GM03348 (cell line): ENCODE data around the gene SNAI3.
"Not testable (repeated sequence)": the region's sequence is repeated elsewhere in the genome, so short reads cannot be mapped to it uniquely, and the experiment has no call there.

Experiments
- DNase-seq: peaks from one replicate; pipeline ENCODE4 v3.0.0; 2012; ENCODE audit warnings: low spot score

SNAI3 gene

DNA sequence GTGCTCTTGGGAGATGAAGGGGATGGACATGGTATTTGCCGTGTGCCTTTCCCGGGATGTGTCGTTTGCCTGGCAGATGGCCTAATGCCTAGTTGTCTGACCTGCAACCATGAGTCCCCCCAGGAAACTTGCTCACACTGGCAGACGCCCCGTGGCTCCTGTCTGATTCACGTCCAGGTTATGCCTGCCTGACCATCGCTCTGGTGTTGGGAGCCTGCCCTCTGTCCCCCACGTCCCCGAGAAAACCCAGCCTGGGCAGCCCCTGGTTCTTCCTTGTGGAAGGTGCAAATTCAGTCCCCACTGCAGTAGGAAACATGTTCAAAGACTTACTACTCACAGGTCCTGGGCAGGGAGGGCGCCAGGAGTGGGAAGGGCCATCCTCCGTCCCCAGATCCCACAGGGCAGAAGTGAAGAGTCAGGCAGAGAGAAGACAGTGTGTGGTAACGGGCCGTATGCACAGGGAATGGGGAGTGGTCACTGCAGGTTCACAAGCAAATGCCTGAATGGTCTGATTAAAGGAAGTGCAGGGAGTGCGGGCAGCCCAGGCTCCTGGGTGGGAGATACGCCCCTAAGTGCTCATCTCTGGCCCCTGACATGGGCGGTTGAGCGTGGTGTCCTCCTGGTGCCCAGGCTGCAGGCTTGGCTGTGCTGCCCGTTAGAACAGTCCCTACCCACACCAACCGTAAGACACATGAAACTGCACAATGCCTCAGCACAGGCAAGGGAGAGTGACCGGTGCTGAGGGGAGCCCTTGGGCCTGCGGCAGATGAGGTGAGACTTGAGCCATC is 4.2 kb upstream of the SNAI3 start:
- no peak for DNase-seq

DNA sequence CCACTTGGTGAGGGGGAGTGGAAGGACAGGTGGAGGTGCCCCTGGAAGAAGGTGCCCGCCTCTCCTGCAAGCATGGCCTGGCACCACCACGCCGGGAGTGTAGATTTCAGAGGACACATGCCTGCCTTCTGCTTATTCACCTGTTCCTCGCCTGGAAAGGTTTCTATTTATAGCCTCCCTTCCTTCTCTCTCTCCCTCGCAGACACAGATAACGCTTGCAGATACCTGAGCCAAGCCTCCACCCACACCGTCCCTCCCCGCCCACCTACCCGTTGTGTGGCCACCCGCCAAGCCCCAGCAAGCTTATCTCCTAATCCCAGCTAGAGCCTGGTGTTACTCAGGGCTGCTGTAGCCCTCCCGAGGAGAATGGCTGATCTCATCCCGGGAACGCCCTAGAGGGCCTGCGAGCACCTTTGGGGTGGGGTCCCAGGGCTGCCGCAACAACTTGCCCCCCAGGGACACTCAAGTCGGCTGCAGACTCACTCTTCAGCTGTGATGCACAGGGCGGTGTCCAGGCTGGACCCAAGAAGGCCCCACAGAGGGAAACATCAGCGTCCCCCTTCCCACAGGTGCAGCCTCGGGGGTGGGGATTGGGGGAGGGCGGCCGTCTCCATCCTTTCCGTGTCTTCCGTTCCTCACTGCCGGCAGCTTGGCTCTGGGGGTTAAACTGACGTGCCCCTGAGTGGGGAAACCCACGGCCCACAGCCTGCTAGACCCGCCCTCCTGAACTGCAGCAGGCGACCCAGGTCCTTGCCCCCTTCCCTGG is 1.9 kb upstream of the SNAI3 start:
- DNase-seq = no peak

DNA sequence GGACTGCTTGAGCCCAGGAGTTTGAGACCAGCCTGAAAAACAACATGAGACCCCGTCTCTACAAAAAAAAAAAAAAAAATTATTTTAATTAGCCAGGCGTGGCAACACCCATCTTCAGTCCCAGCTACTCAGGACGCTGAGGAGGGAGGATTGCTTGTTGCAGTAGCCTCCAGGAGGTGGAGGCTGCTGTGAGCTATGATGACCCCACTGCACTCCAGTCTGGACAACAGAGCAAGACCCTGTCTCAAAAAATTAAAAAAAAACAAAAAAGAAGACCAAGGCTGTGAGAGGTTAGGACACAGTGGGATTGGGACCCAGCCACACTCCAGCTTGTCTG is 1.3 kb upstream of the SNAI3 start:
- no peak for DNase-seq

DNA sequence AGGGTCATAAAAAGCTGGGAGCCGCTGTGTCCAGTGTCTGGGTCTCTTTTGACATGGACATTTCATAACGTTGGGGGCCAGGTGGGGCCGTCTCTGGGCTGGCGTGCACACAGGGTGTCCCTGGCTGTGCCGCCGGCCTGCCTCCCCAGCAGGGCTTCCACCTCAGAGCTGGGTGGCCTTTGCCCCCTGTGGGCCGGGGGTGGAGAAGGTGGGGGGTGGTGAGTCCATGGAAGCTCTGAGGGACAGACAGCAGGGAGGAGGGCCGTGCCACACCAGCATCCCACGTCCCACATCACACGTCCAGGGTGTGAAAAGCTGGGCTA is 908 bp upstream of the SNAI3 start:
- DNase-seq = no peak

DNA sequence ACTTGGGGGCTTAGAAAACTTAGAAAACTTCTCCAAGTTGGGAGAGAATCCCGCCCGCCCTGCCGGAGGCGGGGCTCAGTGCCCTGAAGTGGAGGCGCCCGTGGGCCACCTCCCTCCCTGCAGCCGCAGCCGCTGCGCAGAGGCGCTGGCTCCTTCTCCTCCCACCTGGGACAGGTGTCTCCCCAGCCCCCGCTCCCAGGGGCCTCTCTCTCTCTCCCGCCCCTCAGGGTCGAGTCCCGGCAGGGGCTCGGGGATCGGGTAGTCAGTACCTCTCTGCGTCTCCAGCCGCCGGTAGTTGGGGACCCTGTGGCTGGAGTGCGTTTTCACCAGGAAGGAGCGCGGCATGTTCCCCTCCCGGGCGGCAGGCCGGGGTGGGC is 257 bp downstream of the SNAI3 start:
- peak; percentile 53 for DNase-seq

DNA sequence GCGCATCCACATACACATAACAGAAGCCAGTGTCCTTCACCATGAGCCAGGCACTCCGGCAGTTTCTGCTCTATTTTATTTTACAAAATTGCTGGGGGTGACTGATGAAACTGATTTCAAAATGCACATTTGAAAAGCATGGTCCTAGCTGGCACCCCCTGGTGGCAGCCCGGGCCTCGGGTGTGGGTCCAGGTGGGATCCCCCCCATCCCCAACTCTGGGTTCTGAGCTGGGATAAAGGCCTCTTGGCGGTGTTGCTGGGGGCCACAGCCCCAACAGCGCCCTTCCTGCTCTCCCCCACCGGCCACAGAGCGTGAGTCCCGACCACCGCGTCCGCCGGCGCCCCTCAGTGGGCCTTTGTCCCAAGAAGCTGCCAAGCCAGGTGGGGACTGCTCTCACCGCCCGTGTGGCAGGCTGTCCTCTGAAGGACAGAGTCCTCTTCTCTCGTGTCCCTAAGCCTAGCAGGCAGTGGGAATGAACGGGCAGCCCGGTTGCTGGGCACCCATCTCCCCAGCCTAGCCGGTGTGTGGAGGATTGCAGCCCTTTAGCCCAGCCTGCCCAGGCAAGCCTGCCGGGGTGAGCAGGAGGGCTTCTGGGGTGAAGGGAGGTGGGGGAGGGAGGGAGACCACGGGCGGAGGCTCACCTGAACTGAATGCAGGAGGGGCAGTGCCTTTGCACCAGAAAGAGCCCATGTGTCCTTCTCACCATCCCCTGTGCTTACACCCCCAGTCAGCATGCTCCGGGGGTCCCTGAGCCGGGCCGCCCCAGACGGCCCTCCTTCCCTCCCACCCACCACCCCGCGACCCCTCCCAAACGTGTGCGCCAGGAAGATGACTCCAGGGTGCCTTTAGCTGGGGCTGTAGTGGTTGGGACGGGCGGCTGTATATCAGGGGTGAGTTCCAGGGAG is 898 bp downstream of the SNAI3 start:
- peak; percentile 88 for DNase-seq

DNA sequence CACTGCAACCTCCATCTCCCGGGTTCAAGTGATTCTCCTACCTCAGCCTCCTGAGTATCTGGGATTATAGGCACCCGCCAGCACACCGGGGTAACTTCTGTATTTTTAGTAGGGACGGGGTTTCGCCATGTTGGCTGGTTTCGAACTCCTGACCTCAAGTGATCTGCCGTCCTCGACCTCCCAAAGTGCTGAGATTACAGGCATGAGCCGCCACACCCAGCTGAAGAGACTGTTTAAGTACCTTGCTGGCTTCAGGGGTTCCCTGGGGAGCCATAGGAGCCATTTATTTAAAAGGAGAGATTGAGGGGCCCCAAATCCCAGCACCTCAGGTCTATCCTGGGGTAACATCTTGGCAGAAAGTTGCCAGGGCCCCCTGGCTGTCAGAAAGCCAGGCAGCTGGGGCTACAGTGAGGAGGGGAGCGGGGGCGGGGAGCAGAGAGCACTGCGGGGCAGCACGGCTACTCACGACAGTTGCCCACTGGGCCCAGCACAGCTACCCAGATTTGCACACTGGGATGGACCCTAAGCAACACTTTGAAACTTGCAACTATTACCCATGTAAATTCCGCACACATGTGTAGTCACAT is 1.6 kb downstream of the SNAI3 start:
- DNase-seq = no peak

DNA sequence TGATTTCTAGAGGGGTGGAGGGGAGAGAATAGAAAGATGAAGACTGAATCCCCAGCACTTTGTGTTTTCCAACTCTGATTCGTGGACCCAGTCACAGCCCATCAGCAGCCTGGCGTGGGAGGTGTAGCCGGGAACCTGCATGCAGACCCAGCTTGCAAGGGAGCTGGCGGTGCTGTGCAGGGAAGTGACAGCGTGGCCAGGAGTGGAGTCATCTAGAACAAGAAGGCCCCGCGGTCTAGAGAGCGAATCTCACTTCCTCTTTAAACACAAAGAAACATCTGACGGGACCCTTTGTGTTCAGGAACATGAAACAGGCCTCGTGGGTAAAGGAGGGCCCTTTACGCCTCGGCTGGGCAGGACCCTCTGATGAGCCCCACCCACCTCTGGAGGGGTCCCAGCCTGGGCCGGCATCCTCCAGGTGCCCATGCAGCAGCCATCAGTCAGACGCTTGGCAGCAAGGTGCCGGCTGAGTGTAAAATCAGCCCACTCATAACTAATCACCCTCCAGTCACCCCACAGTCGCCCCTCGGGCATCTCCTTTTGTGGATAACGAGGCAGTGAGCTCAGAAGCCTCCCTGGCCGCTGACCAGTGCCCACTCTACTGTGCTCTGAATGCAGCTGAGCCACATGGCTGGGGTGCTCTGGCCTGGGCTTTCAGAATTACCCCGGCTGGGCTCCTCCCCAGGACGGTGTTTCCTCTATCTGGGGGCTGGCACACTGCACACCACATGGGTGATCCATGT is 4.4 kb downstream of the SNAI3 start:
- no peak for DNase-seq

DNA sequence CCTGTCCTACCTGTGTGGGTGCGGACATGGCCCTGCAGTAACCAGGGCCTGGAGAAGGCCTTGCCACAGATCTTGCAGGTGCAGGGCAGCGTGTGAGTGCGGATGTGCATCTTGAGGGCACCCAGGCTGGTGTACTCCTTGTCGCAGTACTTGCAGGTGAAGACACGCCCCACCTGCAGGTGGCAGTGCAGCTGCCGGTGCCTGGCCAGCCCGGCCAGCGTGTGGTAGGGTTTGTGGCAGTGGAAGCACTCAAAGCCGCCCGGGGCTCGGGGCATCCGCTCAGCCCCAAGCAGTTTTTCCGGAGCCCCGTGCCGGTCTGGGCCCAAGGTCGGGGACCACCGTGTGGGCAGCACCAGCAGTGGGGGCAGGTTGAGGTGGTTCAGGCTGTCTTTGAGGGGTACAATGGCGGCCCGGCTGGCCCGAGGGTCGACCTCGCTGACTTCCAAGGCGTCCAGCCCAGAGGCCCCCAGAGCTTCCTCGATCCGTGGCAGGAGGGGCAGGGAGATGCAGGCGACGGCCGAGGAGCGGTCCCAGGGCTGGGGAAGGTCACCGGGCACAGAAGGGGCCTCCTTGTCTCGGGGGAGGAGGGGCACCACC is 5.1 kb downstream of the SNAI3 start:
- DNase-seq = no peak

DNA sequence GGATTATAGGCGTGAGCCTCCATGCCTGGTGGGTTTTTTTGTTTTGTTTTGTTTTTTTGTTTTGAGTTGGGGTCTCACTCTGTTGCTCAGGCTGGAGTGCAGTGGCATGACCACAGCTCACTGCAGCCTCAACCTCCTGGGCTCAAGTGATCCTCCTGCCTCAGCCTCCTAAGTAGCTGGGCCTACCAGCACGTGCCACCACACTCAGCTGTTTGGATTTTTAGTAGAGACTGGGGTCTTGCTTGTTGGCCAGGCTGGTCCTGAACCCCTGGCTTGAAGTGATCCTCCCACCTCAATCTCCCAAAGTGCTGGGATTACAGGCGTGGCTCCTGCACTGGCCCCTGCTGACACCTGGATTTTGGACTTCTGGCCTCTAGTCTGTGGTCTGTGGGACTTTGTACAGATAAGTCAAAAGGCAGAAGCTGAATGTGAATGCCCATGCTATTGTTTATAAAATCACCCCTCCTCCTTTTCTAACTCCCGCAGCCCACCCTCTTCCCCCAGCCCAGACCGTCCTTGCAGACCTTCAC is 5.7 kb downstream of the SNAI3 start:
- DNase-seq = no peak

DNA sequence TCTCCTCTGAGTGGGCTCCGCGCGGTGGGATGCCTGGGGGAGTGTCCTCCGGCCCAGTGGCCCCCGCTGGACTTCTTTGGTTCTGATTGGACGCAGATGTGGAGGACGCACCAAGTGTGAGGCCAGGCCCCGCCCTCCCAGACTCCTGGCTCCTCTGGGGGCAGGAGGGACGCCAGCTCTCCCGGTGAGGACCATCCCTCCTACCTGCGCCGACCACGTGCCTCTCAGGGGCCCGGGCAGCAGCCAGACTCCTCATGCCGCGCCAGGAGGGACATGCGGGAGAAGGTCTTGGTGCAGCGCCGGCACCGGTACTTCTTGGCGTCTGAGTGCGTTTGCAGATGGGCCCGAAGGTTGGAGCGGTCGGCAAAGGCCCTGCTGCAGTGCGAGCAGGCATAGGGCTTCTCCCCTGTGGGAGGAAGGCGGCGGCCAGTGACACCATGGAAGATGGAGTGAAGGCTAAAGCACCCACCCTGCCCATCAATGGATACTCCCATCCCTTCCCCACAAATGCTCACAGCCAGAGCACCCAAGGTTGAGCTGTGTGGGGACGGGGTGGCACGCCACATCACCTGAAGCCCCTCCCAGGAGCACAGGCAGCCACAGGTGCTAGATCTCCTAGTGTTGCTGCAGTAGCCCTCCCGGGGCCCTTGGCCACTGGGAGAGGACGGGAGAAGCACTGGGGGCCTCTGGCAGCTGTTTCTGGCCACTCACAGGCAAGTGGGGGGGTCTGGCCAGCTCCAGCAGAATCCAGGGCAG is 7.9 kb downstream of the SNAI3 start:
- DNase-seq = no peak

DNA sequence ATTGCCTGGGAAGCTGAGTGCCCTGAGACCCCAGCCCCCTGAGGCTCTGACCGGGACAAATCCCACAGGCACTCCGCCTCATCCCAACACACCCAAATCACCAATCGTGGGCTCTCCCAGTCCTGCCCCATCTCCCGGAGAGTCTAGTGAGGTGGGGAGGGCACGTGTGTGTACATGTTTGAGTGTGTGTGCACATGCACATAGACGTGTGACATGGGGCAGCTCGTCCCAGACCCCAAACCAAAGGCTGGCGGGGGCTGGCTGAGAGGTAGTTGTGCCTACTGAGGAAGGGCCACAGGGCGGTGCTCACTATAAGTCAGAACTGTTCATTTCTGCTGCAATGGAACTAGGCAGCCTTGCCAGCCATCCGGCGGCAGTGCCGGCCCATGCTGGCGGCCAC is 8.6 kb downstream of the SNAI3 start:
- DNase-seq = no peak

DNA sequence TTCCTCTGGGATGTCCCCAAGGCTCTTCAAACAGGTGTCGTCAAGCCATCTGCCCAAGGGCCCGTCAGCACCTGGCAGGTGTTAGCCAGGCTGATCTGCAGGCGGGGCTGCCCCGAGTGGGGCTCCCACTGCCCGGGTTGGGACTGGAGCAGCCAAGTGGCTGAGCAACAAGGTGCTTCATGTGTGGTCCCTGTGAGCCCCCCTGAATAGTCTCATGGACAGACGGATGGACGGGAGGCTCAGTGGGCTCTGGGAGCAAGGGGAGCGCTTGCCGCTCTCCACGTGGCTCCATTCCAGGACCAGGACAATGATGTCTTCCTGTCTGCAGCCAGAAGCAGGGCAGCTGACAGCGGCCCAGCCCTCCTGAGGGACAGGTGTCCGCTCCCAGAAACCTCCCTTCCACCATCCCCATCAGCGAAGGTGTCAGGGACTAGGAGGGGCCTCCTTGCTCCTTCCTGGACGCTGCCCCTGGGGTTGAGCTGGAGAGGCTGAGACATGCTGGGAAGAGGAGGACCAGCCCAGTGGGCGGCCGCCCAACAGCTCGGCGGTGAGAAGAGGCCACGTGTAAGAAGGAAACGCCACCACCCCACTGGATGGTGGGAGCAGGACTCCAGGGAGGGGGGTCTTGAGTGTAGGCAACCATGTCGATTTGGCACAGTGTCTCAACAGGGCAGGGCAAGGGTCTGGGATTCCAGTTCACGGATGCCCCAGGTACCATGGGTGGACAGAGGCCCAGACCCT is 9.6 kb downstream of the SNAI3 start:
- no peak for DNase-seq

DNA sequence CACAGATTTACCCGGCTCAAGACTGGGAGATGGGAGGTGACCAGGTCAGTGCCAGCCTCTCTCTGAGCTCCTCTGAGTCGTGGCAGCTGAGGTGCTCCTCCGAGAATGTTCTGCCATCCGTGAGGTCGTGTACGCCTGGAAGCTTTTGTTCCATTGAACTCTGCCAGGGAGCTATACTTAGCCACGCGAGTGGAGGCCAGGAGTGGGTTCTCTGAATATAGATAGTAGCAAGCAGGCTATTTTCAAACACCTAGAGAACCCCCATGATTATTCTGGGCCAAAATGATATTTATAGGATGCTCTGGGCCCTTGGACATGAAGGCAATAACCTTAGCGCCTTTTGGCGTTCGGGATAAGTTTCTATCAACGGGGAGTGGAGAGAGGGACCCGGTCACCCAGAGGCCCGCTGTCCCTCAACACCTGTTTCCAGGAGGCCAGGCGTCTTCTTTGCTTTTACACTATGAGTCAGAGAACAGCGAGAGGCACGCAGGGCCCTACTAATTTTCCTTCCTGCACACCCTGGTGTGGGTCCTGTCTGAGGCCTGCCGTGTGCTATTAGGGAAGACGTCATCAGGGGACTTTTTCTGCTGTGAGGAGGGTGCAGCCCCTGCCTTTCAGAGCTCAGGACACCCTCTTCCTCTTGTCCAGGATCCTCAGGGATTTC is 12.5 kb downstream of the SNAI3 start:
- no peak for DNase-seq

DNA sequence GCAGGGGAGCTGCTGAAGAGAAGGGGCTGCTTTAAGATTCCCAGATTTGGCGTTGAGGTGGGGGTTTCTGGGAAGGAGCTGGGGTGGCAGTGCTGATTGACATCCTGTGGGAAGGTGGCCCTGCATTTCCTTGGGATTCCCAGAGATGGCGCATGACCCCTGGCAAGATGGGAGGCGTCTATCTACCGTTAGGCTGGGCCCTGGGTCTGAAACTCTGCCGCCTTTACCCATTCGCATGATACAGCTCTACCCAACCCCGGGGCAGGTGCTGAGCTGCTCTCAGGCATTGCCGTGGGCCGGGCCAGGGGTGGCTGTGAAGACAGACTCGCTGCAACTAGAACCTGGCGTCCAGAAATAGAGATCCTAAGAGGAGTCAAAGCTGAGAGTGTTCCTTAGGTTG is 13.5 kb downstream of the SNAI3 start:
- DNase-seq = no peak

DNA sequence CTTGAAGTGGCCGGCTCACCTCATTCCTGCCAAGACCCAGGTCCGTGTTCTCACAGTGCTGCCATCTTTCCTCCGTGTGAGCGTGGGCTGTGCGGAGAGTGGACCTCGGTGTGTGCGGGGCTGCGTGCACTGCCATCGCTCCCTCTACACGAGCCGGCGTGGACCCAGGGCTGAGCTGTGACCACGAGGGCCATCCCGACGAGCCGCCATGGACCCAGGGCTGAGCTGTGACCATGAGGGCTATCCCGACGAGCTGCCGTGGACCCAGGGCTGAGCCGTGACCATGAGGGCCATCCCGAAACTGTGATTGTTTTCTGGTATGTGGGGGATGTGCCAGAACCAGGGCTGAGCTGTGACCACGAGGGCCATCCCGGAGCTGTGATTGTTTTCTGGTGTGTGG is 14.5 kb downstream of the SNAI3 start:
- no peak for DNase-seq

DNA sequence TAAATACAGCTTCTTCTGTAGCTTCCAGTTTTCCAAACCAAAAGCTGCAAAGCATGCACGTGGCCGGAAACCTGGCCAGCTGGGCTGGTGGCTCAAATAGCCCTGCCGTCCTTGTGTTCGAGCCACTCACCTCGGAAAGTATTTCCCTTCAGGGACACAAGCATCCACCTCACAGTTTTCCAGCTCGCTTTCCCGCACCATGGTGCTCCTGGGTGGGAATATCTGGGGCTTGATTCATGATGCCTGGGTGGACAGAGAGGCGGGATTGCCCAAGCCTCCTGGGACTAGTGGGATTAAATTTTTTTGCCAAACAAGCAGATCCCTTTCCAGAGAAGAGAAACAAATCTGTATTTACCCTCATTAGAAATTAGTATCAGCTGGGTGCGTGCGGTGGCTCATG is 16.3 kb downstream of the SNAI3 start:
- peak; percentile 60 for DNase-seq

DNA sequence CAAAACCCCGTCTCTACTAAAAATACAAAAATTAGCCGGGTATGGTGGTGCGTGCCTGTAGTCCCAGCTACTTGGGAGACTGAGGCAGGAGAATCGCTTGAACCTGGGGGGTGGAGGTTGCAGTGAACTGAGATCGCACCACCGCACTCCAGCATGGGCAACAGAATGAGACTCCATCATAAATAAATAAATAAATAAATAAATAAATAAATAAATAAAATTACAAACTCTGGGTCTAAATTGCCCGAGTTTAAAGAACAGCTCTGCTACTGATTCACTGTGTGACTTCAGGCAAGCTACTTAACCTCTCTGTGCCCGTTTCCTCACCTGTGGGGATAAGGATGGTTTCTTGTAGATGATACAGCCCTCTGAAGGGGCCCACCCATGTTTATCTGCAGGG is 16.8 kb downstream of the SNAI3 start:
- DNase-seq = not testable (repeated sequence)

DNA sequence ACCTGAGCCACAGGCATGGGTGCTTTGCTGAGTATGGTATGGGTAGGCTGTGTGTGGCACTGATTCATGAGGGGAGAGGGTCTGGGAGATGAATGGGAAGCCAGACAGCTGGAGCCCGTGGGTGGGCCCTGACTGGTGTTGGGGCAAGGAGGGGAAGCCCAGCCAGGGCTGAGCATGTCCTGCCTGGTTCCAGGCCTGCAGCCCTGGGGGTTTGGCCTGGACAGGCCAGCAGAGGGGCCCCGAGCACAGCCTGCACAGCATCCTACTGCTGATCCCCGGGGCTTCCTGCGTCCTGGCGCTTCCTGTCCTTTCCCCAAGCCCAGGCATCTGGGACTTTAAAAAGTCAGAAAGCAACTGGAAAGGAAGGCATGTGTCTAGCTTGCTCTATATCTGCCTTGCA is 18.8 kb downstream of the SNAI3 start:
- DNase-seq = no peak
